HG02870 (cell line): Measurements from ENCODE around the gene FGD2.

ENCODE experiments used
- ATAC-seq: cut with Tn5 transposase; IDR thresholded peaks from one replicate; pipeline ENCODE4 v1.9.1; 2021; ENCODE audit warnings: mild to moderate bottlenecking, moderate library complexity; ENCODE audit not compliant: unreplicated experiment

FGD2 gene

GRCh38 chr6:37005061-37005810, at the start of gene FGD2:
Gene FGD2 (plus strand): TSS chr6:37005655. CDS start chr6:37005818, 163 bp downstream.
- peak; percentile 74 for ATAC-seq

- no peak for ATAC-seq
Observed at GRCh38 chr6:36955671-36956445, 49.6 kb upstream of the FGD2 start.

GRCh38 chr6:36956446-36956820, 49.0 kb upstream of the FGD2 start:
- ATAC-seq: no peak

GRCh38 chr6:36957773-36958271, 47.6 kb upstream of the FGD2 start:
- no peak for ATAC-seq

GRCh38 chr6:36958775-36959554, 46.5 kb upstream of the FGD2 start:
- no peak for ATAC-seq

GRCh38 chr6:36959555-36960250, 45.8 kb upstream of the FGD2 start:
- ATAC-seq: no peak

GRCh38 chr6:36961441-36962435, 43.7 kb upstream of the FGD2 start:
- ATAC-seq: no peak

- ATAC-seq: no peak
Observed at GRCh38 chr6:36962874-36963273, 42.6 kb upstream of the FGD2 start.

- ATAC-seq: no peak
Observed at GRCh38 chr6:36963451-36964290, 41.8 kb upstream of the FGD2 start.

- no peak for ATAC-seq
Observed at GRCh38 chr6:36964349-36964748, 41.1 kb upstream of the FGD2 start.

GRCh38 chr6:36964908-36965307, 40.5 kb upstream of the FGD2 start:
- ATAC-seq: no peak

- ATAC-seq: no peak
Observed at GRCh38 chr6:36967301-36967700, 38.2 kb upstream of the FGD2 start.

GRCh38 chr6:36967757-36968156, 37.7 kb upstream of the FGD2 start:
- ATAC-seq: no peak

- no peak for ATAC-seq
Observed at GRCh38 chr6:36968266-36968977, 37.0 kb upstream of the FGD2 start.

- no peak for ATAC-seq
Observed at GRCh38 chr6:36969240-36969691, 36.2 kb upstream of the FGD2 start.

- ATAC-seq: no peak
Observed at GRCh38 chr6:36969988-36970891, 35.2 kb upstream of the FGD2 start.
